ENCODE data around the gene WDR4.
"Not testable (repeated sequence)": the region's sequence is repeated elsewhere in the genome, so short reads cannot be mapped to it uniquely, and the experiment has no call there.

The WDR4 gene

DNA sequence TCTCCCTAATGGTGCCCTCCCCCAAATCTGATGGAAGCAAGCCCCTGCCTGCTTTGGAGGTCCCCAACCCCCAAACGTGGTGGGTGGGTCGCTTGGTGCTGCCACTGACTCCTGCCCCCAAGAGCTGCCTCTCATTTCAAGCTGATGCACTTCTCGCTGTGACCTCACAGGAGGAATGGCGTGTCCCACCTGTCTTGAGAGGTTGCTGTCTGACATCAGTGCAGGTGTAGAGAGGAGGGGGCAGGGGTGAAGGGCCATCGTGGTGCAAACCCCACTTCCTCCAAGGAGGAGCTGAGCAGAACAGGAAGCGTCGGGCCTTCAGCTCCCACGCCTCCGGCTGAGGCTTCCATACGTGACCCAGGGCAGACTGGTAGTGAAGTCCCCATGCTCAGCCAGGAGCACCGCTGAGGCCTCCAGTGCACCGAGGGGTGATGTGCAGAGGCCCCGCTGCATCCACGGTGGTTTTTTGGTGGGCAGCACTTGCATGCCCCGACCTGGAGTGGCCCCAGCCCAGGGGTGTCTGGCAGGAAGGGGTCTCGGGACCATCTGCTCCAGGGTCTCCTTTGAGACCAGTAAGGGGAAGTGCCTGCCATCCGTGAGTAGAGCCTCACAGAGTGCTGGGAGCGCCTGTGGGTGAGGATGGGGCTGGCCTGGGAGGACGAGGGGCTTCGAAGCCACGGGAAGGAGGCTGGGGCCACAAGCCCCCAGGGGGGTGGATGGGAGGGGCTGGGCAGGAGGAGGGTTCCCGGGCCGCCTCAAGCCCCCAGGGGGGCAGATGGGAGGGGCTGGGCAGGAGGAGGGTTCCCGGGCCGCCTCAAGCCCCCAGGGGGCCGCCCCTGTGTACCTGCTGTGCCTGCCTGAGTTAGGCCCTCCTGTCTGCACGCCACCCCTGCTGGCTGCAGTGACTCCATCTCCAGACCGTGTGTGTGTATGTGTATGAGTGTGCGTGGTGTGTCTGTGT lies 39.8 kb downstream of the WDR4 start:
- no peak for DNase-seq (ENCODE audit: low read depth, low spot score)

DNA sequence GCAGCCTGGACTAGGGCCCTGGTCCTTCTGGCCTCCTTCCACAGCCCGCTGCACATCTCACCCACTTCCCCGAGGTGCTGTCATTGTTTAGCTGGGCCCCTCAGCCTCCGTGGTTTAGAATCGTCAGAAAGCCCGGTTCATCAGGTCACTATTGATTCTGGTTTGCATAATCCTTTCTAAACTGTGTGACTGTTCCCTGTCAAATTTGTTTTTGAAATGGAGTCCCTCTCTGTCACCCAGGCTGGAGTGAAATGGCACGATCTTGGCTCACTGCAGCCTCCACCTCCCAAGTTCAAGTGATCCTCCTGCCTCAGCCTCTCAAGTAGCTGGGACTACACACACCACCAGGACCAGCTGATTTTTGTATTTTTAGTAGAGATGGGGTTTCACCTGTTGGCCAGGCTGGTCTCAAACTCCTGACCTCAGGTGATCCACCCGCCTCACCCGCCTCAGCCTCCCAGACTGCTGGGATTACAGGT lies 41.1 kb downstream of the WDR4 start:
- DNase-seq (ENCODE audit: low read depth, low spot score) = not testable (repeated sequence)

DNA sequence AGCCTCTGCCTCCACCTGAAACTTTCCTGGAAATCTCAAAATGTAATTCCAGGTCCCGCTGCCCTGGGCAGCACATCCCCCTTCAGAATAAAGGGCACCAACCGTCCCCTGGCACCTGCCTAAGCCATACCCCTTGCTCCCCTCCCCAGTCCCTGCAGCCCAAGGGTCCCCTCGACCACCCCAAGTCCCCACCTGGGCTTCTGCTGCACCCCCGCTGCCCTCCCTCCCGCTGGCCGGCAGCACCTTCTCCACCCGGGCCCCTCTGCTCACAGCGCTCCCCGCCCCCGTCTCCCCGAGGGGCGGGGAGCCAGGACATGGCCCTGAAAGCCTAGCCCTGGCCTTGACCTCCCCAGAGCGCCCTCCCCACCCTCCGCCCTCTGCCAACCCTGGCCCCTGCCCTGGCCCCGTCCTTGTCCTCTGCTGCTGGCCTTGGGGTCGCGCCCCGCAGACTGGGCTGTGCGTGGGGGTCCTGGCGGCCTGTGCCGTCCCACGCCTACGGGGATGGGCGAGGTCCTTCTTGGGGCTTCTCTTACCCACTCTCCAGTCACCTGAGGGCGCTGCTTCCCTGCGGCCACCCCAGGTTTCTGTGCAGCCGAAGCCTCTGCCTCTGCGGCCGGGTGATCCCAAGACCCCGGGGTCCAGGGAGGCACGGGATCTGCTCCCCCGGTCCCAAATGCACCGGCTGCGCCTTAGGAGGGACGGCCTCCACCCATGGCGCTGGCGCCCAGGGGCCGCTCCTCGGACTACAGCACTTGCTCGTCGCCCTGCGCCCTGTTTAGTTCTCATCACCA lies 41.7 kb downstream of the WDR4 start:
- DNase-seq (ENCODE audit: low read depth, low spot score) = no peak

DNA sequence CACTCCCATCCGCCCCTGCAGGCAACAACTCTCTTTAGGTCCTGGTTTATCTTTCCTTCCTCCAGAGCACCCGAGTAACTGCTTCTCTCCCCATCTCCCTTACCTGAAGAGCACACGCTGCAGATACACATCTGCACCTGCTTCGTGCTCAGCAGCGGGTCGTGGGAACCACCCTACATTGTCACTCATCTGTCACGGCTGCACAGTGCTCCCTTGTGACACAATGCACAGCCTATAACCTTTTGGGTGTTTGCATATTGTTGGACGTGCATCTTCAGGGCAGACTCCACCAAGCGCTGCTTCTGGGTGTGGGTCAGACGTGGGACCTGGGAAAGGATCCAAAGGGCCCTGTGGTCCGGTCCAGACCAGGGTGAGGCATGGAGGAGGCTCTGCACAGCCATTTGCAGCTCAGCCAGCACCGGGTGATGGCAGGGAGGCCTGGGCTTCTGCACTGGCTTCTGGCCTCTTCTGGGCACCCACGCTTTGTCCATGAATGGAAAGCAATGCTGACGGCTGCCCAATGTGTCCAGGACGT lies 42.5 kb downstream of the WDR4 start:
- DNase-seq (ENCODE audit: low read depth, low spot score) = no peak

DNA sequence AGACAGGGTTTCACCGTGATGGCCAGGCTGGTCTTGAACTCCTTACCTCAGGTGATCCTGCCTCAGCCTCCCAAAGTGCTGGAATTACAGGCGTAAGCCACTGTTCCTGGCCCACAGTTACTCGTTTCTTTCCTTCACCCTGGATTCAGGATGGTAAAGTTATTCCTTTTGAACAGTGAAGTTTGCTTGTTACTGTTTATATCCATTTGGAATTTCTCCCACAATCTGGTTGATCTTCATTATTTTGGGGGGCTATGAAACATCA lies 43.0 kb downstream of the WDR4 start:
- DNase-seq (ENCODE audit: low read depth, low spot score) = no peak

DNA sequence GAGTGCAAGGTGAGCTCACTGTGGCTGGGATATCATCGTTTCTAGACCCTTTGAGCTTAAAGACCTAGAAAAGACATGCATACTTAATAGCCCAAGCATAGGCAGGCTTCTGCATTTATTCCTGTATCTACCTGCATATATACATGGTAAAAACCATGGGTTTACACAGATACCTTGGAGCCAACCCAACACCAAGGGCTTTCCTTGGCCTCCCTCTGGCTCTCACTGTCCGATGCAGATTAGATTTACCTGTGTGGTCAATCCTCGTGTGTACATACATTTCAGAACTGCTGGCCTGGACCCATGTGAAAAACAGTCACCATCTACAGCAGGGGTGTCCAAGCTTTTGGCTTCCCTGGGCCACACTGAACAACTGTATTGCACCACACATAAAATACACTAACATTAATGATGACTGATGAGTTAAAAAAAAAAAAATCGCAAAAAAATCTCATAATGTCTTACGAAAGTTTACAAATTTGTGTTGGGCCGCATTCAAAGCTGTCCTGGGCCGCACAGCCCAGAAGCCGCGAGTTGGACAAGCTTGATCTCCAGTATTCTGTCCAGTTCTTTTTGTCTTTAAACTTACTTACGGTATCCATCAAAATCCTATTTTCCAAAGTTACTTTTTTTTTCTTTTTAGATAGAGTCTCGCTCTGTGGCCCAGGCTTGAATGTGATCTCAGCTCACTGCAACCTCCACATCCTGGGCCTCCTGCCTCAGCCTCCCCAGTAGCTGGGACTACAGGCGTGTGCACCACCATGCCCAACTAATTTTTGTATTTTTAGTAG lies 43.5 kb downstream of the WDR4 start:
- no peak for DNase-seq (ENCODE audit: low read depth, low spot score)

DNA sequence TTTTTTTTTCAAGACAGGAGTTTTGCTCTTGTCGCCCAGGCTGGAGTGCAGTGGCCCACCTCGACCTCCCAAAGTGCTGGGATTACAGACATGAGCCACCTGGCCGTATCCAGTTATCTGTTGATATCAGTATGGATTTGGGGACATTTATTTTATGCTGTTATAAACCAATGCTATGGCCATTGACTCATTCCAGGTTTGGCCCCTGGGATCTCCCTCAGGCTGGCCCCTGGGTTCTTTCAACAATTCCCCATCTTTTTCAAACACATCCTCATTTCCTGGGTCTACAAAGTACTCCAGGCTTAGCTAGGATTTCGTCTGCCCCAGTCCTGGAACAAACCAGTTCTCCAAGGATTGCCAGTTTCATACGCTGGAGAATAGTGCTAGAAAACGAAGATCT lies 44.1 kb downstream of the WDR4 start:
- no peak for DNase-seq (ENCODE audit: low read depth, low spot score)

DNA sequence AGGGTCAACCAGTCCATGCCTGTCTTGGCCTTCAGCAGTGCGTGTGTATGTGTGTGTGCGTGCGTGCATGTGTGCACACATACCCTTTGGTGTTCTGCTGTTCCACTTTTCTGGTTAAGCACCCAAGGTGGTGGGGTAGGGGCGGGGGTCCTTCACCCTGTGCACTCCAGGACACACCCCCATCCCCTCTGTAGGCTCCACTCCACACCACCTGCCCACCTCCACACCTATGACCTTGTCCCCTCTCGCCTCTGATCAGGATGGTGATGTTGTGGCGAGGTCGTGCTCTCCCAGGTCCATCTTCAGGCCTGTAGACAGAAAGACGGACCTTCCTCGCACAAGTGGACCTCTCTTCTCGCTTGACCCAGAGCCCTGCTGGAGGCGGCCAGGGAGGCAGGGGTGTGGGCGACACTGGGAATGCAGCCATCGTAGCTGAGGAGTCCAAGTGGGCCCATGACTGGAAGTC lies 44.6 kb downstream of the WDR4 start:
- no peak for DNase-seq (ENCODE audit: low read depth, low spot score)

DNA sequence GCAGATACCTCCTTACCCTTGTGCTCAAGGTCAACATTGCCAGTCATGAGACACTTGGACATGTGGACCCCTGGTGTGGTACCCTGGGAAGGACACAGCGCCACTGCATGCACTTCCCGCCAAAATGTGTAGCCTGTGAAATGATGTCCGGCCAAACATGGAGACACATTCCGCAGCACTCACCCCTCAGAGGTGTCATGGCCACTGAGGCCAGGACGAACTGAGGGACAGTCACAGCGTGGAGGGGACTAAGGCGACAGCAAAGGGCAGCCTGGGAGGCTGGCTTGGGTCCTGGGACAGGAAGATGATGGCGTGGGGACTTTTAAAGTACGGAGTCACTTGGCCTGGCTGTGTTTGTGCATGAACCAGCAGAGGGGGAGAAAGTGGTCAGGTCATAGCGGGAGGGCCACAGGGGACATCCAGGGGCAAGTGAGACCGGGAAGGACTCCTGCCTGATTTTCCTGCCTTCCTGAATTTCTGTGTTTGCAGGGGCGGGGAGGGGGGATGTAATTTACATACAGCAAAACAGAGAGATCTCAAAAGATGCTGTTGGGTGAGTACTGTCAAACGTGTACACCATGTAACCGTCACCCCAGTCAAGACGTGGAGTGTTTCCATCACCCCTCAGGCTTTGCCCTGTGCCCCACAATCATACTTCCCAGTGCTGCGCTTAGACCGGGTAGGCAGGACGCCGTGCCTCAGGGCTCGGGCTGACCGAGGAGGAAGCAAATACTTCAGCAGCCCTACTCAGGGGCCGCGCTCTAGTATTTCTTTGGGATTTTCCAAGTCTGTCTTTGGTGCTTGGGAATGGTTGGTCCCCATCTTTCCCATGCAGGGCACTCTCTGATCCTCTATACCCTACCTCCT lies 45.2 kb downstream of the WDR4 start:
- DNase-seq (ENCODE audit: low read depth, low spot score) = no peak

DNA sequence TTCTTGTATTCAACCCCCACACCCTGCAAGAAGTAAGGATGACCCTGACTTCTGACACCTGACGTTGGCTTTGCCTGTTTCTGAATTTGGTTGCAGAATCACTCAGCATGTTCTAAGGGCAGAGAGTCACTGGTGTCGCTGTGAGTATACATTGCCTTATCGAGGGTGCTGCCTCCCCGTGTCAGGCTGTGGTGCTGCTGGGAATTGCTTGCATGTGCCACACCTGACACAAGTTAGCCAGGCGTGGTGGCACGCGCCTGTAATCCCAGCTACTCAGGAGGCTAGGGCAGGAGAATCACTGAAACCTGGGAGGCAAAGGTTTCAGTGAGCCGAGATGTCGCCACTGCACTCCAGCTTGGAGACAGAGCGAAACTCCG lies 45.9 kb downstream of the WDR4 start:
- DNase-seq (ENCODE audit: low read depth, low spot score) = peak; percentile 32

DNA sequence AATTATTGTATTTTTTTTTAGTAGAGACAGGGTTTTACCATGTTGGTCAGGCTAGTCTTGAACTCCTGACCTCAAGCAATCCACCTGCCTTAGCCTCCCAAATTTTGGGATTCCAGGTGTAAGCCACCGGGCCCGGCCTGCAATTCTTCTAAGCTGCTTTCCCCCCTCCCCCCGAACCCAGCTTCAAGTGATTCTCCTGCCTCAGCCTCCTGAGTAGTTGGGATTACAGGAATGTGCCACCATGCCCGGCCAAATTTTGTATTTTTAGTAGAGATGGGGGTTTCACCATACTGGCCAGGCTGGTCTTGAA lies 47.1 kb downstream of the WDR4 start:
- DNase-seq (ENCODE audit: low read depth, low spot score) = not testable (repeated sequence)

DNA sequence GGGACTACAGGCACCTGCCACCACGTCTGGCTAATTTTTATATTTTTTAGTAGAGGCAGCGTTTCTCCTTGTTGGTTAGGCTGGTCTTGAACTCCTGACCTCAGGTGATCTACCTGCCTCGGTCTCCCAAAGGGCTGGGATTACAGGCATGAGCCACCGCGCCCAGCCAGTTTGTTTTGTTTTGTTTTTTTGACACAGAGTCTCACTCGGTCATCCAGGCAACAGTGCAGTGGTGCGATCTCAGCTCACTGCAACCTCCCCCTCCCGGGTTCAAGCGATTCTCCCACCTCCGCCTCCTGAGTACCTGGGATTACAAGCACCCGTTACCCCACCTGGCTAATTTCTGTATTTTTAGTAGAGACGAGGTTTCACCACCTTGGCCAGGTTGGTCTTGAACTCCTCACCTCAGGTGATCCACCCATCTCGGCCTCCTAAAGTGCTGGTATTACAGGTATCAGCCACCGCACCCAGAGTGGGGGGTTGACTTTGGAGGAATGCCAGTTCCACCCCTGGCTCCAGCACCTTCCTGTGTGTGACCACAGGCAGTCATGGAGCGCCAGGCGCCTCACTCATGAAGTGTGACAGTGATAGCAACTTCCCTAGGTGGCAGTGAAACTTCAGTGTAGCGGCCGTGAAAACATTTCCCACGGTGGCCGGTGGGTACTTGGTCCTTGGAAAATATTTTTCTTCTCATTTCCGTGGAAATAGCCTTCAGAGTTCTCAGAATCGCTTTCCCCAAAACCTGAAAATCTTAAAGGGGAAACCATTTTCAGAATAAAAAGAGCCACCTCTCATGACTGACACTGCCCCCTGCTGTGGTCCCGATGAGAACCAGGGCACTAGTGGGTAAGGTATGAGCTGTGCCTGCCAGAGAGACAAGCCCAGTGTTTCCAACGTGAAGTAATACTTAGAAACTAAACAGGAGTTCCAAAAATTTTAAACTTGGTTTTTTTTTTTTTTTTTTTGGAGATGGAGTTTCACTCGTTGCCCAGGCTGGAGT lies 48.6 kb downstream of the WDR4 start:
- DNase-seq (ENCODE audit: low read depth, low spot score) = no peak

DNA sequence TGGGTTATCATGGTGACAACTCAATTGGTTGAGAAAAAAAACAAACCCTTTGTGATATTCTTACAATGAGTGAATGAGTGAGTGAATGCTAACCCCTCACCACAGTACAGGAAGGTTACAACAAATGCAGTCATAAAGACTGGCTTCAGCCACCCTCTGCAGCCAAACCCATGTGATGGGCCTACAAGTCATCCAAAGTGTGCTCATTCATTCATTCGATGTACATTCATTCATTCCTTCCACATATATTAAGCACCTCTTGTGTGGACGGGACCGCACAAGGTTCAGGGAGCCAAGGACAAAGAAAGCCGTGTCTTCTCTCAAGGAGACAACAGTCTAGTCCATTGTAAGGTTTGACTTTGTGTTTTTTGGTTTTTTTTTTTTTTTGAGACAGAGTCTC lies 49.4 kb downstream of the WDR4 start:
- no peak for DNase-seq (ENCODE audit: low read depth, low spot score)

DNA sequence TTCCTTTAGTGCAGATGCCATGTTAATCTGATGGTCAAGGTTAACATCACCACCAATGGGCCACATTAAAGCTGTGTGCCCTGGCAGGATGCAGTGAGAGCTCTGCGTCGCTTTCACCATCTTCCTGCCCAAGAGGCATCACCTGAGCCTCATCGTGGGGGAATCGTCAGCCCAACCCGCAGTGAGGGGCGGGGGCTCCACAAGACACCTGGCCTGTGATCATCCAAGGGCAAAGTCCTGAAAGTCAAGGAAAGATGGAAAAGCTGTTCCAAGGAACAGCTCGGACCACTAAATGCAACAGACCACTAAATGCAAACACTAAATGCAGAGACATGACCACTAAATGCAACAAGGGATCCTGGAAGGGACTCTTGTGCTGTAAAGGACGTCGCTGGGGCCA lies 49.9 kb downstream of the WDR4 start:
- DNase-seq (ENCODE audit: low read depth, low spot score) = no peak

DNA sequence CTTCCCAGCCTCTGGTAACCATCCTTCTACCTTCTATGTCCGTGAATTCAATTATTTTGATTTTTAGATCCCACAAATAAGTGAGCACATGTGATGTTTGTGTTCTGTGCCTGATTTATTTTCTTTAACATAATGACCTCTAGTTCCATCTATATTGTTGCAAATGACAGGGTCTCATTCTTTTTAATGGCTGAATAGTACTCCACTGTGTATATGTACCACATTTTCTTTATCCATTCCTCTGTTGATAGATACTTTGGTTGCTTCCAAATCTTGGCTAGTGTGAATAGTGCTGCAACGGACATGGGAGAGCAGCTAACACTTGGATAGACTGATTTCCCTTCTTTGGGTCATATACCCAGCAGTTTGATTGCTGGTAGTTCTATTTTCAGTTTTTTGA lies 51.8 kb downstream of the WDR4 start:
- no peak for DNase-seq (ENCODE audit: low read depth, low spot score)

DNA sequence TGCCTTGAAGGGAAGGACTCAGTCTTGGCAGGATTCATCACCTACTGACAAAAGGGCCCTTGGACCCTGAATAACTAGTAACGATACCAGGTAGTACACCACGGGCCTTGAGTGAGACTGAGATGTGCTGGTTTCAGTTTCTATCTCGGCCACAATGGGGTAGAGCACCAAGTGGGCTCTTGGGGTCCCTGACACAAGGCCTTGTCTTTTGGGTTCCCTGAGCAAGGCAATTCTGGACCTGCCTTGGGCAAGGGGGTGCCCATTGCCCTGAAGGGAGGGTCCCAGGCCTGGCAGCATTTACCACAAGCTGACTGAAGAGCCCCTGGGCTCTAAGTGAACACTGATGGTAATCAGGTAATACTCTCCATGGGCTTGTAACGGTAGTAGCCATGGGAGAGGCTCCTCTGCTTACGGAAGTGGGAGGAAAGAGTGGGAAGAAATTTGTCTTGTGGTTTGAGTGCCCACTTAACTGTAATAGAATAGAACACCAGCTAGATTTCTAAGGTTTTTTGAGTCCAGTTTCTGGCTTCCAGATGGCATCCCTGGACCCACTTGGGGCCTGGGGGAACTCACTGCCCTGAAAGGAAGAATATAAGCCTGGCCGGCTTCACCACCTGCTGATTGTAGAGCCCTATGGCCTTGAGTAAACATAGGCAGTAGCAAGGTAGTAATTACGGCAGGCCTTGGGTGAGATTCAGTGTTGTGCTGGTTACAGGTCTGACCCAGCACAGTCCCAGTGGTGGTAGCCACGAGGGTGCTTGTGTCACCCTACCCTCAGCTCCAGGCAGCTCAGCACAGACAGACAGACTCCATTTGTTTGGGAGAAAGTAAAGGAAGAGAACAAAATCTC lies 58.5 kb downstream of the WDR4 start:
- no peak for DNase-seq (ENCODE audit: low read depth, low spot score)

DNA sequence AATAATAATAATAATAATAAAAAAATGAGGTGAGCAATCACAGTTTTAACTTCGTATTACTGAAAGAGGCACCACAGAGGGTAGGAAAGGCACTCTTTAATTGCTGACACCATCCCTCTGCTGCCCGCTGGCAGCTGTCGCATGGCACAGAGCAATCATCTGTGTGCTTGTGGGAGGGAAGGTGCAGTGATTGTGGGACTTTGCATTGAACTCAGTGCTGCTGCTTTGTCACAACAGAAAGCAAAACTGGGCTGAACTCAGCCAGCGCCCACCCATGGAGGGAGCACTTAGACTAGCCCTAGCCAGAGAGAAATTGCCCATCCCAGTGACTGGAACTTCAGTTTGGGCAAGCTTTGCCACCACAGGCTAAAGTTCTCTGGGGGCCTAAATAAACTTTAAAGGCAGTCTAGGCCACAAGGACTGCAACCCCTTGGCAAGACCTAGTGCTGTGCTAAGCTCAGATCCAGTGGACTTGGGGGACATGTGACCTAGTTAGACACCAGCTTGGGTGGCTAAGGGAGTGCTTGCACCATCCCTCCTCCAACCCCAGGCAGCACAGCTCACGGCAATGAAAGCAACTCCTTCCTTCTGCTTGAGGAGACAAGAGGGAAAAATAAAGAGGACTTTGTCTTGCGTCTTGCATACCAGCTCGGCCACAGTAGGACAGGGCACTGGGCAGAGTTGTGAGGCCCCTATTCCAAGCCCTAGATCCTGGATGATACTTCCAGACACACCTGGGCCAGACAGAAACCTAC lies 59.3 kb downstream of the WDR4 start:
- no peak for DNase-seq (ENCODE audit: low read depth, low spot score)

DNA sequence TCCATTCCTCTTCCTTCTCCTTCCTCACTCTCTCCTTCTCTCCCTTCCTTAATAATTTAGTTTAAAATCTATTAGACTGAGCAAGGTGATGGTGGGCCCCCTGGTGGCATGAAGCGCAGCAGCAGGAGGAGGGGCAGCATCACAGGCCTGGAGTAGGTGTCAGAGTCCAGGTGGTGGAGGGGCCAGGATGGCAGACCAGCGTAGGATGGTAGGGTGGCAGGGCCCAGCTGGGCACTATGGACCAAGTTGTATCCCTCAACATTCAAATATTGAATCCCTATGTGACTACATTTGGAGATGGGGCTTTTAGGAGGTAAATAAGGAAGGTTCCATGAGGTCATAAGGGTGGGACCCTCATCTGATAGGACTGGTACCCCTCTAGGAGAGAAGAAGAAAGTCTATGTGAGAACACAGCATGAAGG lies 61.0 kb downstream of the WDR4 start:
- peak; percentile 68 for DNase-seq (ENCODE audit: low read depth, low spot score)

Data from astrocyte of the hippocampus (primary cell).